Stimulated activated CD8-positive, alpha-beta memory T cell treated with anti-CD3 and anti-CD28 coated beads, Interleukin-7, amount 100 ng/mL, for 1 hour (primary cell): Measurements from ENCODE around the gene KRTAP2-3.
"Not testable (repeated sequence)": the region's sequence is repeated elsewhere in the genome, so short reads cannot be mapped to it uniquely, and the experiment has no call there.

ENCODE experiments used
- DNase-seq, 2 donors: peaks; one replicate each; pipeline ENCODE4 v3.0.0-alpha.2; 2020; ENCODE audit warnings: low read depth in 2 of 2

KRTAP2-3 gene, protein sequence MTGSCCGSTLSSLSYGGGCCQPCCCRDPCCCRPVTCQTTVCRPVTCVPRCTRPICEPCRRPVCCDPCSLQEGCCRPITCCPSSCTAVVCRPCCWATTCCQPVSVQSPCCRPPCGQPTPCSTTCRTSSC

DNA sequence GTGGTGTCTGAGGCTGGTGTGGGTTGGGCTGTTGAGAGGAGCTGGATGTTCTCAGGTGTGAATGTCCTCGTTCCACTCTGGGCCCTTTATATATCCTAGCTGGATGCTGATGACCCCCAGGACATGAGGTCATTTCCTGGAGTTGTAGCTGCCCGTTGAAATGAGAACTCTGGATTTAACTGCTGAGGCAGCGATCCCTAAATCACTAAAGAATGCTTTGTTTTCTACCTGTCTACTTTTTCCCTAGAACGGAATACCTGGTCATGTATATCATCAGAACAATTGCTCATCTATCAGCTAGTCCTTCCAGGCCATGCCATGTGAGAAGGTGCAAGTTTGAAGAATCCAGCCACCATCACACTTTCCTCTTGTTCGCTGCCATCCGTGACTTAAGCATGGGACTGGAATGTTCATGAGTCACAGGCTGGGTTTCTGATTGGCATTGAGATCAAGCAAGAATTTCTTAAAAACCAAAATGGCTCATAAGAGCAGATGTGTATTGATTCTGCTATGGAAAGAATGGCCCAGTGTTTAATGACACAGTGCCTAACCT is at the start of gene KRTAP2-3:
TSS of gene KRTAP2-3 (minus strand) at position 63 of the 553 bp plus-strand sequence. CDS start 64 bp downstream, outside the sequence.
- DNase-seq, result no peak

GRCh38 chr17:41108728-41109386 is 48.9 kb upstream of the KRTAP2-3 start:
- DNase-seq, result not testable (repeated sequence)

- no peak for DNase-seq
Measured at GRCh38 chr17:41107941-41108450, 48.1 kb upstream of the KRTAP2-3 start.

- not testable (repeated sequence) for DNase-seq
Measured at GRCh38 chr17:41105347-41105746, 45.4 kb upstream of the KRTAP2-3 start, which contains the start of gene KRTAP4-9. Gene KRTAP4-9, plus strand, starts transcription at chr17:41105389. Its CDS starts 0 bp downstream, at chr17:41105389.

DNA sequence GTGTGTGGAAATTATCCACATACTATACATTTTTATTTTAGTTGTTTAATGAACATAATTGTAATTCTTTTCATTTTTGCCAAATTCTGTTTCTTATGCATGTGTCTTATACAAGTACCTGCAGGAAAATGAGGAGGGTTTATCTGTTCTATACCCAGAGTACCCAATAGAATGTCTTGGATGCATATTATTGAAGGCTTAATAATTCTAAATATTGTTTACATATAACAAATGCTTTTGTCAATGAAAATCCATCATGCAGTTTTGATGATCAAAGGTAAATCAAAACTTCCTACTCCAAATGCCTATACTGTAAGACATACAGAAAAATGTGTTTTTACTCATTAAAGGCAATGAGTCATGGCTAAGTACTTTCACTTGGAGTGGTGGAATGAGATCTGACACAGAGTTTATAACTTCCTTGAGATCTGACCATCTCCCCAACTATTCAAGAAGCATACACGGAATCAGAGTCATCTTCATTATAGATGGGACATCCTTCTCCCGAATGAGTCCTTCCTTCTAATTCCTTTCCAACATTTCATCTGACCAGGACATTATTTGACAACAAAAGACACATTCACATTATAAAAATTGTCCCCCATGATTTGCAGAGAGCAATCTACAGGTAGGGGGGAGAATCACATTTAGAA is 44.6 kb upstream of the KRTAP2-3 start:
- DNase-seq, result not testable (repeated sequence)

- DNase-seq, result no peak
Measured at GRCh38 chr17:41103896-41104295, 44.0 kb upstream of the KRTAP2-3 start.

DNA sequence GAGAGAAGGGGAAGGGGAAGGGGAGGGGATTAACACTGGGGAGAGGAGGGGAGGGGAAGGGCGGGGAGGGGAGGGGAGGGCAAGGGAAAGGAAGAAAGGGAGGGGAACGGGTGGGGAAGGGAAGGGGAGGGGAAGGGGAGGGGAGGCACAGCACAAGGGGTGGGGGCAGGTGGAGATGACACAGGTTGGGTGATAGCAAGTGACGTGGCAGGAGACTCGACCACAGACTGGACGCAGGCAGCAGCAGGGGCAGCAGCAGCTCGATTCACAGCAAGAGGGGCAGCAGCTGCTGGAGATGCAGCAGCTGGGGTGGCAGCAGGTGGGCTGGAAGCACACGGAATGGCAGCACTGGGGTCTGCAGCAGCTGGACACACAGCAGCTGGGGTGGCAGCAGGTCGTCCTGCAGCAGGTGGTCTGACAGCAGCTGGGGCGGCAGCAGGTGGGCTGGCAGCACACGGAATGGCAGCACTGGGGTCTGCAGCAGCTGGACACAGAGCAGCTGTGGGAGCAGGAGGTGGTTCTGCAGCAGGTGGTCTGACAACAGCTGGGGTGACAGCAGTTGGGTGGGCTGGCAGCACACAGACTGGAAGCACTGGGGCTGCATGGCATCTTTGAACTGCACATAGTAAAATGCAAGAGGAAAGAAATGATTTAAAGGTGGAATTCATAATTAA is 41.8 kb upstream of the KRTAP2-3 start, which contains the start of gene KRTAP4-16:
TSS of gene KRTAP4-16 (minus strand) at position 624 of the 674 bp plus-strand sequence. CDS start at position 624, 0 bp downstream.
- no peak for DNase-seq

- DNase-seq, result not testable (repeated sequence)
Measured at GRCh38 chr17:41099682-41100480, 40.0 kb upstream of the KRTAP2-3 start.

DNA sequence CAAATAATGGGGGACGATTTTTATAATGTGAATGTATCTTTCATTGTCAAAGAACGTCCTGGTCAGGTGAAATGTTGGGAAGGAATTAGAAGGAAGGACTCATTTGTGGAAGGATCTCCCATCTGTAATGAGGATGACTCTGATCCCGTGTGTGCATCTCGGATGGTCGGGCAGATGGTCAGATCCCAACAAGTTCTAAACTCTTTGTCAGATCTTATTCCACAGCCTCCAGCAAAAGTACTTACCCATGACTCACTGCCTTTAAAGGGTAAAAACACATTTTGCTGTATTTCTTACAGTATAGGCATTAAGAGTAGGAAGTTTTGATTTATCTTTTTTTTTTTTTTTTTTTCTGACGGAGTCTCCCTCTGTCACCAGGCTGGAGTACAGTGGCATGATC is 38.6 kb upstream of the KRTAP2-3 start:
- DNase-seq, result no peak

- DNase-seq, result no peak
Measured at GRCh38 chr17:41098042-41098441, 38.1 kb upstream of the KRTAP2-3 start, which contains the start of gene KRTAP4-8. Gene KRTAP4-8, minus strand, starts transcription at chr17:41098142. Its CDS starts 58 bp downstream, at chr17:41098084.

- no peak for DNase-seq
Measured at GRCh38 chr17:41096055-41096454, 36.1 kb upstream of the KRTAP2-3 start.

GRCh38 chr17:41088760-41089352 is 28.9 kb upstream of the KRTAP2-3 start:
- DNase-seq, result not testable (repeated sequence)

DNA sequence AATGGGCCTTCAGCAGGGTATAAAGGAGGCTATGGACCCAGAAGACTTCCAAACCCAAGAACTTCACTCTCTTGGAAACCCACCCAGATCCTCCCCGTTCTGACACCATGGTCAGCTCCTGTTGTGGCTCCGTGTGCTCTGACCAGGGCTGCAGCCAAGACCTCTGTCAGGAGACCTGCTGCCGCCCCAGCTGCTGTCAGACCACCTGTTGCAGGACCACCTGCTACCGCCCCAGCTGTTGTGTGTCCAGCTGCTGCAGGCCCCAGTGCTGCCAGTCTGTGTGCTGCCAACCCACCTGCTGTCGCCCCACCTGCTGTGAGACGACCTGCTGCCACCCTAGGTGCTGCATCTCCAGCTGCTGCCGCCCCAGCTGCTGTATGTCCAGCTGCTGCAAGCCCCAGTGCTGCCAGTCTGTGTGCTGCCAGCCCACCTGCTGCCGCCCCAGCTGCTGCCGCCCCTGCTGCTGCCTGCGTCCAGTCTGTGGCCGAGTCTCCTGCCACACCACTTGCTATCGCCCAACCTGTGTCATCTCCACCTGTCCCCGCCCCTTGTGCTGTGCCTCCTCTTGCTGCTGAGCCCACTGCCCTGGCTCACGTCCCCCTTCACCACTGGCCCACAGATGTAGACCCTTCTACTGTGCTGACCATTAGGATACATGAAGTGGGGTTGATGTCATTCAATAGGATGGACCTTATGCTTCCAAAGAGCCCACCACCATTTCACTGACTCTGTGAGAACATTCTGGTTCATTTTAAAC is 24.4 kb upstream of the KRTAP2-3 start, which contains the start of gene KRTAP4-7:
TSS of gene KRTAP4-7 (plus strand) at position 51 of the 757 bp plus-strand sequence. CDS start at position 108, 57 bp downstream.
- DNase-seq, result not testable (repeated sequence)

GRCh38 chr17:41083427-41083826 is 23.5 kb upstream of the KRTAP2-3 start:
- DNase-seq, result not testable (repeated sequence)

- no peak for DNase-seq
Measured at GRCh38 chr17:41082626-41083025, 22.7 kb upstream of the KRTAP2-3 start.

- DNase-seq, result no peak
Measured at GRCh38 chr17:41076788-41077187, 16.9 kb upstream of the KRTAP2-3 start.

- no peak for DNase-seq
Measured at GRCh38 chr17:41073676-41074075, 13.8 kb upstream of the KRTAP2-3 start.

DNA sequence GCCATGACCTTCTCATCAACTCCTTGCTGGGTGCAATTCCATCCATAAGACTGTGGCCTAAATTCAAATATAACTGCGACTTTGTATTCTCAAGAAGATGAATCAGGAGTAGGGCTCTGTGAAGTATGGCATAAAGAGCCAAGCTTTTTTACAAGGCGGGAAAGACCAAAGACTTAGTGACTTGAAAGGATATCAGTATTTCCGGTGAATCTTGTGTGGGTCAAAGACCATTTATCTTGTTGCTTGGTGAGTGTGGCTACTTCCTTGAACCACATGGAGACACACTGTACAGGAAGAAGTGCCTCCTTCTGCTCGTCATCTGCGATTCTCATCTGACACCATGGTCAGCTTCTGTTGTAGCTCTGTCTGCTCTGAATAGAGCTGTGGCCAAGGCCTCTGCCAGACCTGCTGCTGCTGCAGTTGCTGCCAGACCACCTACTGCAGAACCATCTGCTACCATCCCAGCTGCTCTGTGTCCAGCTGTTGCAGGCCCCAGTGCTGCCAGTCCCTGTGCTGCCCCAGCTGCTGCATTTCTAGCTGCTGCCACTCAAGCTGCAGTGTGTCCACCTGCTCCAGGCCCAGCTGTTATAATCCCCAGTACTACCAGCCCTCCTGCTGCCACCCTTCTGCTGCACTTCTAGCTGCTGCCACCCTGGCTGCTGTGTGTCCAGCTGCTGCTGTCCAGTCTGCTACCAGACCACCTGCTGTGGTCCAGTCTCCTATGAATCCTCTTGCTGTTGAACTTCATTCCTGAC is 11.9 kb upstream of the KRTAP2-3 start:
- no peak for DNase-seq

DNA sequence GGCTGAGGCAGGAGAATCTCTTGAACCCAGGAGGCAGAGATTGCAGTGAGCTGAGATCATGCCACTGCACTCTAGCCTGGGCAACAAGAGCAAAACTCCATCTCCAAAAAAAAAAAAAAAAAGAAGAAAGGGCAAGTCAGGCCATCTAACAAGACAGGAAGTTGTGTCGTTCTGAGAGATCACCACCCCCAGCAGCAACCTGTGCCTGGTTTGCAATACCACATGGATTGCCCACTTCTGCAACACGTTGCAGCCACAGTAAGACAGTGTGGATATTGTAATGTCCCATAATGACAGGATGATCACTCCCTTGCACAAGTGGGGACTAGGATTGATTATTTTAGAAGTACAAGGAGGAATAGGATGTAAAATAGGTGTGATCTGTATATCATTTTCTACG is 9.1 kb upstream of the KRTAP2-3 start:
- no peak for DNase-seq
